ENCODE measurements around the gene ENO2.

ENO2 gene

GRCh38 chr12:6958609-6959057 is 44.3 kb downstream of the ENO2 start:
- TF ChIP-seq CTCF (IDR thresholded peaks at IDR 0.05; ENCODE audit: low read length, missing control alignments), result no peak
- H3K4me3 ChIP-seq (replicated peaks; ENCODE audit: low read depth, low read length), result no peak overlapping the region
- DNase-seq (ENCODE audit: low read depth), result no peak

- TF ChIP-seq CTCF (IDR thresholded peaks at IDR 0.05; ENCODE audit: low read length, missing control alignments), result no peak
- no peak overlapping the region for H3K4me3 ChIP-seq (replicated peaks; ENCODE audit: low read depth, low read length)
- no peak for DNase-seq (ENCODE audit: low read depth)
These were observed 44.9 kb downstream of the ENO2 start for GRCh38 chr12:6959058-6959804.

GRCh38 chr12:6959805-6960592 is 45.6 kb downstream of the ENO2 start:
- no peak overlapping the region for H3K4me3 ChIP-seq (replicated peaks; ENCODE audit: low read depth, low read length)
- no peak for DNase-seq (ENCODE audit: low read depth)
- TF ChIP-seq CTCF (IDR thresholded peaks at IDR 0.05; ENCODE audit: low read length, missing control alignments), result no peak

- peak; percentile 48 for DNase-seq (ENCODE audit: low read depth)
- no peak overlapping the region for H3K4me3 ChIP-seq (replicated peaks; ENCODE audit: low read depth, low read length)
- no peak for TF ChIP-seq CTCF (IDR thresholded peaks at IDR 0.05; ENCODE audit: low read length, missing control alignments)
These were observed 46.4 kb downstream of the ENO2 start for GRCh38 chr12:6960593-6961277.

GRCh38 chr12:6961278-6961694 is 46.9 kb downstream of the ENO2 start:
- H3K4me3 ChIP-seq (replicated peaks; ENCODE audit: low read depth, low read length), result no peak overlapping the region
- no peak for TF ChIP-seq CTCF (IDR thresholded peaks at IDR 0.05; ENCODE audit: low read length, missing control alignments)
- peak; percentile 35 for DNase-seq (ENCODE audit: low read depth)

- peak; percentile 77 for DNase-seq (ENCODE audit: low read depth)
- TF ChIP-seq CTCF (IDR thresholded peaks at IDR 0.05; ENCODE audit: low read length, missing control alignments), result peak; percentile 64
- H3K4me3 ChIP-seq (replicated peaks; ENCODE audit: low read depth, low read length), result peak overlapping the region; percentile 6
These were observed 47.4 kb downstream of the ENO2 start for GRCh38 chr12:6961695-6962284.
